ENCODE data around the gene TMPRSS9.
"Not testable (repeated sequence)": the region's sequence is repeated elsewhere in the genome, so short reads cannot be mapped to it uniquely, and the experiment has no call there.

The TMPRSS9 gene

GRCh38 chr19:2468596-2468995 is 108.5 kb downstream of the TMPRSS9 start:
- DNase-seq = no peak

DNA sequence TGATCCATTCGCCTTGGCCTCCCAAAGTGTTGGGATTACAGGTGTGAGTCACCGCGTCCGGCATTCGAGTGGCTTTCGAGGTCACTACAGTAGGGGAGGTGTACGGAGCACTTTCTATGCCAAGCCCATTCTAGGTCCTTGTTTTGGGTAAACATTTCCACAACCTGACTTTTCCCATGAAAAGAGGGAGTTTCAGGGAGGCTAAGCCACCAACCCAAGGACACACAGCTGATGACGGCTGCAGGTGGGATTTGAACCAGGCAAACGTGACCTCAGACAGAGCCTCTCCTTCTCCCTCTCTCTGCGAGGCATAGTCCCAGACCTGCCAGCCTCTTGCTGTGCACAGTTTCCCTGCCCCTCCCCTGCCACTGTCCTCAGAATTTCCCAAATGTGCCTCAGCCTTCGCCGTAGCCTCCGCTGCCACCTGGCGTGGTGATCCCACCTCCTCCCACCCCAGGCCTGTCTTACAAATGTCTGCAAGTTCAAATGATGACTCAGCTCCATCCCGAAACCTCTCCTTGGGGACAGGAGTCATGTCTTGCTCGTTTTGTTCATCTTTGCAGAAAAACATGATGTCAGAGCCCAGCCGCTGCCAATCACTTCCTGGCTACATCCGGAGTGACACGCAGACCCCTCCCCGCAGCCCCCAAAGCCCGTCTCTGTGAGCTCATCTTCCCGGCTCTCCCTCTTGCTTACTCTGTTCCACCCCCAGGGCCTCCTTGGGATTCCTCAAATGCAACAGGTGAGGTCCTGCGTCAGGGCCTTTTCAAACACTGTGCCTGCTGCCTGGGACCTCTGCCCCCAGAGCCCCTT is 109.2 kb downstream of the TMPRSS9 start:
- no peak for DNase-seq

GRCh38 chr19:2469915-2470200 is 109.8 kb downstream of the TMPRSS9 start:
- not testable (repeated sequence) for DNase-seq

DNA sequence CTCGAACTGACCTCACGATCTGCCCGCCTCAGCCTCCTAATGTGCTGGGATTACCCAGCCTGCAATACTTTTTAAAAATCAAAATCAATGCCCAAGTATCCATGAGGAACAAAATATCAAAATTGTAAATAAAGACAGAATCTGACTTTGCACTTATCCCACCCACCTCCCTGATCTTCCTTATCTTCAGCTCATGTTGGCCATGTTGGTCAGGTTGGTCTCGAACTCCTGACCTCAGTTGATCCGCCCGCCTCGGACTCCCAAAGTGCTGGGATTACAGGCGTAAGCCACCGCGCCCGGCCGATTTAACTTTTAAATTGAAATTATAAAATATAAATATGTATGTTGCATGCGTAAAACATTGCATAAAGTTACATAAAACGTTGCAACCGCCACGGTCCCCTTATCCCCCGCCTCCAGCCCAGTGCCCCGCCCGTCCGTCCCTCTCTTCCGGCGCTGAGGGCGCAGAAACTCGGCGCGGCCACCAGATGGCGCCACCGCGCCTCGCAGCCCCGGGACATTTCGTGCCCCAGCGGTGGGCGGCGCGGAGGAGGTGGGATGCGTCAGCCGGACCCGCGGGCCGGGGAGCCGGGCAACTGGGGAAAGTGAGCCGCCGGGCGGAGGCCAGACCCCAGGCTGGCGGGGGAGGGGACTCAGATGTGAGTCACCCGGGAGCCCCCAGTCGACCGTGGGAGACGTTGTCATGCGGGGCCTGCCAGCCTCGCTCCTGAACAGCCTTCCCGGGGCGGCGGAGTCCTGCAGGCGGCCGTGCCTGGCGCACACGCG is 114.4 kb downstream of the TMPRSS9 start:
- peak; percentile 47 for DNase-seq

DNA sequence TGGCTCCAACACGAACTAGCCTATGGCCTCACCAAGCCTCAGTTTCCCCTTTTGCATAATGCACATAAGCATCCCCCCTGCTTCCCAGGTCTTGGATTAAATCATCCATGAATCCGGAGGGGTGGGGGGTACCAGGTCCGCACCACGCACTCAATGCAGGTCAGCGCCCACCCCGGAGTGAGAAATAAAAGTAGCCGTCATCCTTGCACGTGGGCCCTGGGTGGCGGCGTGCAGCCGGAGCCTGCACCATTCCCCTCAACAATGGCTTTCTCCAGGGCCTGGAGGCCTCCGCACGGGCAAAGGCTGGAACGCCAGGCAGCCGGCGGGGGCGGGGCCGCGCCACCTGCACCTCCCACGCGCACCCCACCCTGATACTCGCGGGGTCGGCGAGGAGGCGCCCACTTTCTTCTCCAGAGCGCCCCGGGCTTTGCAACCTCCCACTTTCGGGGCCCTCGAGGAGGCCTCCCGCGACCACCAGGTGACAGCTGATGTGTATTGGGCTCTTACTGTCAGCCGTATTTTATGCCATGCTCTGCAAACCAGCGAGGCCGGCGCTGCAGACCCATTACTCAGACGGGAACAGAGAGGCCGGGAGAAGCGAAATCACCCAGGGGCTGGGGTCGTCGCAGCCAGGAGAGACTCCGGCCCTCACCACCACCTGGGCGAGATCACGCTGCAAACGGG is 115.1 kb downstream of the TMPRSS9 start:
- no peak for DNase-seq
